ENCODE data around the gene RBKS. TPM values are rescaled to one million over a fixed set of nuclear protein-coding genes. Genes with fewer than 3 reads are reported as not detected.

The RBKS gene
- polyA plus RNA-seq, 12 donors: 0.63 to 1.7 (median 1.1) TPM; not detected in 2

- no peak for DNase-seq
Observed at GRCh38 chr2:27800856-27801255, 89.3 kb downstream of the RBKS start.

DNA sequence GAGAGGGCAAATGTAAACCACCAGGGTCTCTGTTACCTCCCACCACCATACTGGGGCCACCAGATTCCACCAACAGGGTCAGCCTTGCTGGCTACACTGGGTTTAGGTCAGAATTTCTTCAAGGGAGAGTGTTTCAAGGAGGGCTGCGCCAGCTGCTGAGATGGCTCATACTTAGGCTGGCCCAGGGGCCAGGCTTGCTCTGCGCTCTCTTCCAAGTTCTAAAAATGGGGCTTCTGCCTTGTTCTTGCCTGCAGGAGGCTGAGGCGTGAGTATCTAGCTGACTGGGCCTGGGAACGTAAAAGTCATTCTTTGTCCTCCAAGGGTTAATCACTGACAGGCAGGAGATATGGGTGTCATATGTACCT is 90.6 kb downstream of the RBKS start:
- DNase-seq: no peak

- DNase-seq: peak; percentile 14
Observed at GRCh38 chr2:27798948-27799645, 91.1 kb downstream of the RBKS start.

GRCh38 chr2:27798486-27798885 is 91.7 kb downstream of the RBKS start:
- no peak for DNase-seq

- no peak for DNase-seq
Observed at GRCh38 chr2:27797841-27798240, 92.3 kb downstream of the RBKS start.

DNA sequence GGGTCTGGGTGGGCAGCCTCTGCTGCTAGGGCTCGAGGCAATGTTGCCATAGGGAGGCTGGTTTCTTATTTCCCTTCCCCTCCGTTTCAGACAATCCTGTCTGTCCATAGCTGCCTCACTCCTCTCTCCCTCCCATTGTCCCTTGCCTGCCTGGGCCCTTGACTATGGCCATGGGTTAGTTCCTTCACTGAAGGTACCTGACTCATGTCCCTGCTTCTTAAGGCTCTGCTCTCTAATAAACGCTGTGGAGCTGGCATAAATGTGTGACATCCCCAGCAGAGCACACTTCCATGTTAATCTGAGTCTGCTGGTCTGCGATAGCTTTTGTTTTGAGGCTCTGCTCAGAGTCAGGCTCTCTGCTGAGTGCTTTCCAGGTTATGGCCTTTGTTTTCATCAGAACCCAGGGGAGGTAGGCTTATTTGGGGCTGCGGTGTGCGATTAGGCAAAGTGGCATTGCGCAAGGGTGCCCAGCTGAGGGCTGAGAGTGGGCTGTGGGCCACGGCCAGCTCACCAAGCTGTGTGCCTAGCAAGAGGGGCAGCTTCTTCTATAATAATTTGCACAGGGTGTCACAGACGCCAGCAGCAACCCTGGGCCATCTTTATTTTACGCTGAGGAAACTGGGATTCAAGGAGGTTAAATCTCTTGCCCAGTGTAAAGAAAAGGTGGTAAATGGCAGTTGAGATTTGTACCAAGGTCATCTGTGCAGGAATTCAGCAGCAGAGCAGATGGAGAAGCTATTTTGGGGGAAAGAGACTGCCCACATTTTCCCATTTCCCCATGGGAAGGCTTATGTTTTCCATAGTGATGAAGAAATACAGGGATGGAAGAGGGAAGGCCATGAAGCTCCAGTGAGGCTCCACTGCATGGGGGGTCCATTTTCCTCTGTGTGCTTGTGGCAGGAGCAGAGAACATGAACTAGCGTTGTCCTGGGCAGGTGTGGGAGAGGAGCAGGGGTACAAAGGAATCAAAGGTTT is 93.1 kb downstream of the RBKS start:
- no peak for DNase-seq

DNA sequence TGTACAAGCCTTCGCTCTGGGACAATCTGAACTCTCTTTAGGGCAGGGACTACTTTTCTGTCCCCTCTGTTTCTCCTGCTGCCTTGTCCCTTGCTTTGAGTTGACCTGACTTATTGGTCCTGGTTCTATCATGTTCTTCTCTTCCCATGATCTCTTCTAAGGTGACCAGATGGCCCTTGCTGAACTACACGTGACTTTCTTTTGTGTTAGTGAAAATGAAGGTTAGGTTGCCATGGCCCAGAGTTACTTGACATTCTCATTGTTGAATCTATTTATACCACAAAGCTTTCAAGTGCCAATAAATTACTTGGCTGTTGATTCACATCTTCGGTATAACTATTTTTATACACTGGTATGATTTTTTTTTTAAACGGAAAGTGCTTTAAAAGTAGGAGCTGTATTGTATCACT is 94.3 kb downstream of the RBKS start:
- no peak for DNase-seq

DNA sequence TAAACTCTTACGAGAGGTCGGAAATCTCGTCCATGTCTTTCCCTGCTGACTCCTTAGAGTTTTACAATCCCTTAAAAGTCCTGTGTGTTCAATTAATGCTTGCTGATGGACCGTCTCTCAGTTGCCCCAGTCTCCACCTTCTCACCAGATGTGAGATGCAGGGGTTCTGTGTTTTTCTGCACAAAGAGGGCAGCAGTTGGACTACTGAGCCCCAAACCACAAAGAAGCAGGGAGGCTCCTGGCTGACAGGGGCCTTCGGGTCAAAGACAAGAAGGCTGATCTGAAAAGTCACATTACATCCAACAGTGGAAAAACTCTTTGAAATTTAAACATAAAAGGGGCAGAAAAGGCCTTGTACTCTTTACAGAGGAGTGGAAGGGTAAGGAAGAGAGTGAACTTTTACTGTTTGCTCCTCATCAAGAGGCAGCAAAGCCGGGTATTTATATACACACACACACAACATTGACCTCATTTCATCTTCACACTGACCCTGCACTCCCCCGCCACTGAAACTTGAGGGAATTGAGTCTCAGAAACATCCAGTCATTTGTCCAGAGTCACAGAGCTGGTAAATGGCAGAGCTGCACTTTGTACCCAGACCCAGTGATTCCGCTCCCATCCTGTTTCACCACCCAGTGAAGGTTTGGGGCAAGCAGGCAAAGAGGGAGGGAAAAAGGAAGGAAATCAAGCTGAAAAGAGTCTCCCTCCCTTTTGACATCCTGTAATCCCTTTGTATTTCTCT is 94.9 kb downstream of the RBKS start:
- no peak for DNase-seq

GRCh38 chr2:27792759-27793158 is 97.4 kb downstream of the RBKS start:
- no peak for DNase-seq

- no peak for DNase-seq
Observed at GRCh38 chr2:27790796-27791195, 99.4 kb downstream of the RBKS start.

GRCh38 chr2:27782701-27783100 is 107.5 kb downstream of the RBKS start:
- DNase-seq: no peak

DNA sequence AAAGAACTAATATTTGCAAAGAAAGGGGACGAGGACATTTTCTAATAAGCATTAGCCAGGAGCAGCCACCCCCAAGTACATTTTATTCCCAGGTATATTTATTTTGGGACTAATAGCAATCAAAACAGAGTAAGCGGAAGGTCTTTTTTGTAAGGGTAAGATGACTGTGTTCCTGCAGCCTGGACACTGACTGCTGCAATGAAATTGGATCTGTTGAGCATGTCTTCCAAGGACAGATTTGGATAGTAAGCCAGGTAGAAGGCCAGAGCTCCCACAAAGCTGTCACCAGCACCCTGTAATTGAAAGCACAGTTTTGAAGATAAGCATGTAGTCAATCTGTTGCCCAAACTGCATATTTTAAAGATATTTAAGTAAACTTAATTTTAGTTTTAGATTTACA is 108.7 kb downstream of the RBKS start:
- DNase-seq: no peak

- no peak for DNase-seq
Observed at GRCh38 chr2:27779417-27780055, 110.7 kb downstream of the RBKS start.

- no peak for DNase-seq
Observed at GRCh38 chr2:27776696-27777095, 113.5 kb downstream of the RBKS start.

DNA sequence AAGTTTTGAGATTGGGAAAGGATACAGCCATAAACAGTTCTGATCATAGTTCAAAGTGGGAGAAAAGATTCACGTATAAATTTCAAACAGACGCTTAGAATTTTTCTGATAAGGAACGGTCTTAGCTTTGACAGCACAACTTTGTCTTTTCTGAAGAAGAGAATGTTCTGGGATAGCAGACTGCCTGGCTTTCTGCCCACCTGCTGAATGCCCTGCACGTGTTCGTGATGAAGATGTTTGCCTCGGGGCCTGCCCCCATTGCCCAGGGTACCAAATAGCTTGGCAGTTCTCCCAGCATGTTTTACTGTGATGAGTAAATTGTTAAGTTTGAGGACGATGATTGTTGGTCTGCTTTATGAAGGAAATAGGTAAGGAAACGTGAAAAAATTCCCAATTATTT is 114.1 kb downstream of the RBKS start:
- no peak for DNase-seq

DNA sequence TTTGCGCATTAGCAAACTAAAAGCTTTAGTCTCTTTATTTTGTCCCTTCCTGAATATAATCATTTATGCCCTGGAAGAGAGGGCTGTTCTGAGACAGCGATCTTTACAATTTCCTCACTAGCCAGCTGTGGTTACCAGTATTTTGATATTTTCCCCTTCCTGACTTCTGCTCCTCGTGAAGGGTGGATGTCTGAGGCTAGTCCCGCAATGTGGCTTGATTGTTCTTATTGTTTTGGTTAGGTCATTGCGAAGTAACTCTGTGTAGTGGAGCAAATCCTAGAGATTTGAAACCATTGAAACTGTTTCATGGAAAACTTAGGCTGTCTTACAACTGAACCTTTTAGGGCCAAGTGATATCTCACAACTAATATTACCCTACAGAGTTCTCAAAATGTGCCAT is 116.2 kb downstream of the RBKS start:
- no peak for DNase-seq

- DNase-seq: no peak
Observed at GRCh38 chr2:27772804-27773203, 117.4 kb downstream of the RBKS start.

GRCh38 chr2:27771548-27772335 is 118.4 kb downstream of the RBKS start, which contains the start of gene MRPL33:
Gene MRPL33, plus strand, starts transcription at chr2:27771719. Its CDS starts 59 bp downstream, at chr2:27771778.
- peak; percentile 94 for DNase-seq

GRCh38 chr2:27771202-27771547 is 119.0 kb downstream of the RBKS start:
- no peak for DNase-seq

GRCh38 chr2:27766287-27766661 is 123.9 kb downstream of the RBKS start:
- DNase-seq: no peak
